ENCODE data around the gene TFE3. TPM values are rescaled to one million over a fixed set of nuclear protein-coding genes. Genes with fewer than 3 reads are reported as not detected.

The TFE3 gene
- total RNA-seq, 1 experiment from 2014 or later = 49.0 TPM

DNA sequence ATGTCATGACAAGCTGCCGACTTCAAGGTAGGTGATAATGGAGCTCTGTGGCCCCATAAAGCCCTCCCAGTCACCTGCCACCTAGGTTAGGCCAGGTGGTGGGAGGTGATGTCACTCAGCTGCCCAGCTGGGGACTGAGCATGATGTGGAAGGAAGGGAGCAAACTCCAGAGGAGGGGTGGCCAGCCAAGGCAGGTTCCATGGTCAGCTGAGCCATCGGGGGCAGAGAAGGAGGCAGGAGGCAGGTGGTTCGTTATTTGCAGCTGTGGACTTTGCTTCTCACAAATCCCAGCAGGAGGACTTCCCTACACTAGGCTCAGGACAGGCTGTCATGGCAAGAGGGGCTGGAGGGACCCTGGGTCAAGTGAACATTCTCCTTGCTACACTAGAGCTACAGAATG lies 17.8 kb upstream of the TFE3 start:
- DNase-seq (ENCODE audit: low read depth) = no peak

DNA sequence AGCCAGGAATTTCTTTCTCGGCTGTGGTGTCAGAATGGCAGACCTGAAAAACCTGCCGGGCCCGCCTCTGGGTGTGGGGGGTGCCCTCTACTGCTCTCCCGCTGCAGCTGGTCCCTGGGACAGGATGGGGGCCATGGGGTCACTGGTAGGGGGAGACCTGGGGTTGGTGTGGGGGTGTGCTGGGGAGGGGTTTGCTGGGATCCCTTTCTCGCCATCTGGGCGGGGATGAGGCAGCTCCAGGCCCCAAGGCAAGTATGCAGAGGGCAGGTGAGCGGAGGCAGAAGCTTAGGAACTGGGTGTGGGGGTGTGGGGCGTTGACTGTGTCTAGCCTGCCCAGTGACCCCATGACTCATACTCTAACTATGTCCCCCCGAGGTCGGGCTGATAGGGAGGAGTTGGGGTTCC lies 16.5 kb upstream of the TFE3 start:
- DNase-seq (ENCODE audit: low read depth) = no peak

DNA sequence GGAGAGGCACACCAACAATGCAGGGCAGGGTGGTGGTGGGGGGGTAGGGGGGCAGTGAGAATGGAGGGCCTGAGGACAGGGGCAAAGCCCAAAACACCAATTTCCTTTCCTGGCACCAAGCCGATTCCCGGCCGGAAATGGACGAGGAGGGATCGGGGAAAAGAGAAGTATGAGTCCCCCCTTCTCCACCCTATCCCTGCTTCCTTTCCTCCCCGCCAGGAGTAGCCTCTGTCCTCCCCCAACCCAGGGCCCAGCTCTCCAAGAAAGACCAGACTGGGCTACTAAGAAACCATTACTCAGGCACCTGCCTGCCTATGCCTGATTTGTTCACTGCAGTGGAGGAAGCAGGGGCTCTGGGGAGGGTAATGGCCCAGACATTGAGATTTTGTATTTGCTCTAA lies 16.0 kb upstream of the TFE3 start:
- DNase-seq (ENCODE audit: low read depth) = no peak

DNA sequence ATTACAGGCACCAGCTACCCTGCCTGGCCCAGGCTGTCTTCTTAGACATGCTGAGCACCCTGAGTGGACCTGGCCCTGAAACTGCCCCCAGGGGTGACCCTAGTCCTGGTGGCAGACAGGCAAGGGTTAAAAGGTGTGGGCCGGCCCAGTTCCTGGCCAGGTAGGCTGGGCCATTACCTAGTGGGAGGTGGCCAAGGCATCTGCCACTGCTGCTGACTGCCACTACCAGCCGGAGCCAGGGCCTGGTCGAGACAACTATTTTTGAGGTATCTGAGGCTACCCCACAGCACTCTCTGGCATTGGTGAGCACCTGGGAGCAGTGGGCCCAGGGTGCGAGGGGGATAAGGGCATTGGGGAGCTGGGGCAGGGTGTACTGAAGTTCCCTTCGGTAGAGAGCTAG lies 15.6 kb upstream of the TFE3 start, which contains the start of gene CCDC120:
CCDC120 (plus strand) TSS at position 206 of the 400 bp plus-strand sequence. CDS start 3,043 bp downstream, outside the sequence.
- no peak for DNase-seq (ENCODE audit: low read depth)

DNA sequence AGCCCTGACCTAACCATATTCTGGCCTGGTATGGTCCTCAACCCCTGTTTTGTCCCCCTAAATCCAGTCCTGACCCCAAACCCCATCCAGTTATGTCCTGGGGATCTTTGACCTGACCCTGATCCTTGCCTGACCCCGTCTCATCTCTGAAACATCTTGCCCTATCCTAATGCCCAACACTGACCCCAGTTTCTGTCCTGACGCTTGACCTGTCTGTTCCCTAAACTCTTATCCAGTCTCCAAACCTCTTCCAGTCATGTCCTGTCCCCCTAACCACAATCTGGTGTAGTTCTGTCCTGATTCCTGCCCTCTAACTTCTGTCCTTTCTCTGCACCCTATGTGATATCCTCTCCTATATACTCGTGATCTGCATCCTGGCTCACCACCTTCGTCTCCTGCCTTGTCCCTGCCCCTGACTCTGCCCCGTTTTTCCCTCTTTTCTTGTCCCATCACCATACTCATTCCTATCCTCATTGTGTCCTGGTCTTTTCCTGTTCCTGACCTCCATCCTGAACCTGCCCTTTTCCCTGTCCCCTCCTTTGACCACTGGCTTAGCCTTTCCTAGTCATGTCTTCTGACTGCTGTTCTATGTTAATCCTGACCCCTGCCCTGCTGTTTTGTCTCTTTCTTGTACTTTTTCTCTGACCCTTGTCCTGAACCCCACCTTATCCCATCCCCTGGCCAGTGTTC lies 11.1 kb upstream of the TFE3 start:
- no peak for DNase-seq (ENCODE audit: low read depth)

DNA sequence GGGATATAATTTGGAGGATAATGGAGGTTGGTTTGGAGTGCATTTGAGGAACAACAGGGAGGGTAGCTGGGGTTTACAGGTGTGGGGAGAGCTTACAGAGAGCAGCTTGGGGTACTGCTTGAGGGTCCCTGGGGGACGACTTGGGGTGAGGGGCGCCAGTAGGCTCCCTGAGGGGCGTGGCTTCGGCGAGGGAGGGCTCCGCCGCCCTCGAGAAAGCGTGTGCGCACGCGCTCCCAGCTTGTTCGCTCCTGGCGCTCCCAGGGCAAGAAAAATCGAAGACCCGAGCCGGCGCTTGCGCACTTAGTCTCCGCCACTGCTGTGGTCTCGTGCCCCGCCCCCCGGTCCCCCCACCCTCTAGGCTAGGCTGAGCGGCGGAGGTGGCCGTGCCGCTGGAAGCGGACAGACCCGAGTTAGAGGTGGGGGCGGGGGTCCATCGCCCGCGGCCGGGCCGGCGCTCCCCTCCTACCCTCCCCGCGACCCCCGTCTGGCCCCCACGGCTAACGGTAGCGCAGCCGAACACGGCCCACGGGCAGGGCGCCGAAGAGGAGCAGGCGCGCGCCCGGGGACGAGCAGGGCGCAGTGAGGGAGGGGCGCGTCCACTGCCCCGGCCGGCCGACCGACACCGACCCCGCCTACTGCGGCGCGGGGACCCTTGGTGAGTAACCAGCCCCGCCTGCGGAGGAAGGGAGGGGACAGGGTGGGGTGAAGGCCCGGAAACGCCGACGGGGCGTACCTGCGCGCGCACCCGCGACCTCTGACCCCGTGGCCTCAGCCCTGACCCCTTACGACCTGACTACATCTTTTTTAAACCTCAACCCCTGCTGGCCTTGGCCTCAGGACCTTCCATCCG lies 10.3 kb upstream of the TFE3 start:
- peak; percentile 59 for DNase-seq (ENCODE audit: low read depth)

DNA sequence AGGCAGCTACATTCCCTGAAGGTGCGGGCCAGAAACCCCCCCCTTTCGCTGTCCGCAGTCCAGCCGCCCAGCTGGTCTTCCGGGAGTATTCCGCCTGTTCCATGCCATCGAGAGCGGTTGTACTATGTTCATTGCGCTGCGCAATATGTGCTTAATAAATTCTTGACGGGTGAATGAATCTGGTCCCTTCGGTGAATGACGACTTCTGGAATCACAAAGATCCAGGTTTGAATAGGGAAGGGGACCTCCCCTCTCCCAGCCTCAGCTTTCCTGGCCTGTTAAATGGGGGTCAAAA lies 777 bp upstream of the TFE3 start:
- no peak for DNase-seq (ENCODE audit: low read depth)

DNA sequence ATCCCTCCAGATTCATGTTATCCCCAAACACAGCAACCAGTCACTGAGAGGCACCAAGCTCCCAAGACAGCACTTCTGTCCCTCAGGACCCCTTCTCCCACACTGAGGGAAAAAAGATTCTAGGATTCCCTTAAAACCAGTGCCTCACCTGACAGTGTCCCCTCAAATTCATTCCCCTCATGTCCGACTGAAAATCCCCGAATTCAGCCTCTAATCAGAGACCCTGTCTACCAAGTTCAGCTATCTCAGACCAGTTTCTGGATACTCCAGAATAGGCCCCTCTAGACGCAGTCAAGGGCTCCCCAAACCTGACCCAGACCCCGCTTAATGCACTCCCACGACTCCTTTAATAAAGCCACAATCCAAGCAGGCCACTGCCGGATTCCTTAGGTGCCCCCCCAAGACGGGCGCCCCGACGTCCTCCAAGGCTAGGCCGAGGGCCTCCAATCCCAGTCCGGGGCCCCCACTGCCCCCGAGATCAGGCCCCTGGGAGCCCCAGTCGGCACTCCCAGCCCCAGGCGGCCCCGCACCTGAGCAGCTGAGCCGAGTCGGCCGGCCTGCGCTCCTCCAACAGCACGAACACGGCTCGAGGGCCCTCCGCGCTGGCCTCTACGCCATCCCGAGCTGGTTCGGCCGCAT lies 457 bp downstream of the TFE3 start:
- DNase-seq (ENCODE audit: low read depth) = peak; percentile 12

DNA sequence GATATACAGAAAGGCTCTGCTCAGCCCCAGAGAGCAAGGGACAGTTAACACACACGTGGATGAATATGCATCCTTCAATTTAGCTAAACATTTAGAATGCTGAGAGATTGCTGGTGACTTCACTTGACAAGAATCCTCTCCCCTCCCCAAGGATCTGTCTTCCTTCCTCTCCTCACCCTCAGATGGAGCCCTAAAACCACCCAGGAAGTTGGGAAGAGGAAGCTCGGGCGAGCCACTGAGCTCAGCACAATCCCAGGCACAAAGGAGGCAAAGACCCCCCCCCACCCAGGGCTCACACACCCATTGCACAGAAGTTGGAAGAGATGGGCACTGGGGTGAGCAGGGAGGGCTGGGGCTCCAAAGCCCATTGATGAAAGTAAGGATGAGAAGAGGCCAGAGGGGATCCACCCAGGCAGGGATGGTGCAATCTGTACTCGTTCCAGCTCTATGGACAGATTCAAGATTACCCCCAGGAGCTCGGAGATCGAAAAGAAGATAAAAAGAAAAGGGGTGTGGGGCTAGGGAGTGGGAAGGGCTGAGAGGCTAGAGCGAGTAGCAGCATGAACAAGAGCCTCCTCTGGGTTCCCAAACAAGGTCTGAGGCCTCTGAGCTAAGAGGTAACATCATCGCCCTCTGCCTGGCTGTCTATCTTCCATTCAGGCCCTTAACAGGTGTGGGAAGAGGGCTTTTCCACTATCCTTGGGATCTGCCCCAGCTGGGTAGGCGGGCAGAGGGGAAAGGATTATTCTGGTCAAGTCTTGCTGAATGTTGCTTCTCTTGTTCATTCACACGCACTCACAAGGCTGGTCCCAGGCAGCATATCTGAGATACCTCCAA lies 1.2 kb downstream of the TFE3 start:
- DNase-seq (ENCODE audit: low read depth) = peak; percentile 75

DNA sequence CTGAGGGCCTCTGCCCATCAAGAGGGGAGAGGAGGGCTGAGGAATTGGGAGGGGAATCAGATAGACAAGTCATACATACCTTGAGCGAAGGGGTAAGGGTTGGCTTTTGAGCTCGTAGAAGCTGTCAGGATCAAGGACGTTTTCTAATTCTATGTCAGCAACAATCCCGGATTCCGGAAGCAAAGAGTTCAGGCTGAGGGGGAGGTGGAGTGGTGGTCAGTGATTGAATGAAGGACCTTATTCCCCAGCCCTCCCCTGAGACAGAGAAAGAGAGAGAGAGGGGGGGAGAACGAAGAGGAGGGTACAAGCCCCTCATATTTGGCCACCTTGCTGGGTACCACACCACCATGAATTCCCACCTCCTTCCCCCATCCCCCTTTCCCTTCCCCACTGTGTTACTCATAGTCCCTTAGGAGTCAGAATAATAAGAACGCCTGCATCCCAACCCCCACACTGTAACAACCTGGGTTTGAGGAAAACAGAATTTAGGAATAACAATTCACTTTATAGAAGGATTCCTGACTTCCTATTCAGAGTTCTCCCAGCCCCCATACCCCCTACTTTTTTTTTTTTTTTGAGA lies 2.7 kb downstream of the TFE3 start:
- DNase-seq (ENCODE audit: low read depth) = peak; percentile 34

DNA sequence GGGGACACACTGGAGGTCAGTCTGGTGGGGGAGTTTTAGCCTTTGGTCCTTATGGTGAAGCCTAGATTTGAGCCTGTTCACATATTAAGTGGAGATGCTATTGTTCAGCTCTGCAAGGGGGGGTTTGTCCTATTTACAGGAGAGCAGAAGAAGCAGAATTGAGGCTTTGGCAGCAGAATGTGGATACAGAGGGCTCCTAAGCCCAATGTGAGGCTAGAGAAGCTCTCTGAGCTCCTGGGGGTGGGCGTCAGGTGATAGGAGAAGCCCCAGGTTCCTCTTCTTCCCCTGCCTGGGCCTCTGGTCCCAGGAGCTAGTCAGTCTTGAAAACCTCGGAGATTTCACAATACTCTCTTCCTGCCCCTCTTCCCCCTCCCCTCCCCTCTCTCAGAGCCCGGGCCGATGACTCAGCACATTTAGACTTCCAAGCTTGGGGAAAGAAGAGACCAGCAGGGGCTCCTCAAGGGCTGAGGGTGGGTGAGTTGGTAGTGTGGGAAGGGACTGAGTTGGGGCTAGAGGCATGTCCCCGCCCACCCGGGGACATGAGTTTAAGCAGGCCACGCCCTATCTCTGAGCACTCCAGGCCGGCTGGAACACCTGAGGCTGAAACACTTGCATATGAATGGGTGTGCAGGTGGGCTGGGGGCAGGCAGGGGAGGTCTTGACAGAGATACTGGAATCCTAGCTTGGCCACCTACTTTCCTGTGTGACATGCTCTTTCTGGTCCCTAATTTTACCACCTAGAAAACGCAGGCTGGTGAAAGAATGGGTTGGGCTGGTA lies 3.4 kb downstream of the TFE3 start:
- peak; percentile 95 for DNase-seq (ENCODE audit: low read depth)

DNA sequence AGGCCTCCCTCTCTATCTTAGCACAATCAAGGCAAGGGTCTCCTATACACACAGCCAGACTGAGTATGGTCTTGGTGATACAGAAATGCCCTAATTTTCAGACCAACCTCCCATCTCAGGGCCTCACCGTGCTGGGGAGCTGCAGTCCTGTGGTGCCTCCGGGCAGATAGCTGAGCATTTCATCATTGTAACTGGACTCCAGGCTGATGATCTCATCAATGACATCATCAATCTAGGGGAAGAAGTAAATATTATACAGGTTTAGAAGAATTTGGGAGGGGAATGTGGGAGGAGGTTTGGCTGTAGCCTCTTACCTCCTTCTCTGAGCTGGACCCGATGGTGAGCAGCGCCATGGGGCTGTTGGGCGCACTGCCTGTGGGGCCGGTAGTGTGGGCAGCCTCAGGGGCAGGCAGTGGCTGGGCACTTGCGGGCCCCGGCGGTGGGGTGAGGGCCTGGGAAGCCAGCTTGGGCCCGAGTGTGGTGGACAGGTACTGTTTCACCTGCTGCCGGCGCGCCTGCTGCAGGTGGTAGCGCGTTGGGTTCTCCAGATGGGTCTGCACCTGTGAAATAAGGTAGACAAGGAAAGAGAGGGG lies 5.2 kb downstream of the TFE3 start:
- peak; percentile 48 for DNase-seq (ENCODE audit: low read depth)

DNA sequence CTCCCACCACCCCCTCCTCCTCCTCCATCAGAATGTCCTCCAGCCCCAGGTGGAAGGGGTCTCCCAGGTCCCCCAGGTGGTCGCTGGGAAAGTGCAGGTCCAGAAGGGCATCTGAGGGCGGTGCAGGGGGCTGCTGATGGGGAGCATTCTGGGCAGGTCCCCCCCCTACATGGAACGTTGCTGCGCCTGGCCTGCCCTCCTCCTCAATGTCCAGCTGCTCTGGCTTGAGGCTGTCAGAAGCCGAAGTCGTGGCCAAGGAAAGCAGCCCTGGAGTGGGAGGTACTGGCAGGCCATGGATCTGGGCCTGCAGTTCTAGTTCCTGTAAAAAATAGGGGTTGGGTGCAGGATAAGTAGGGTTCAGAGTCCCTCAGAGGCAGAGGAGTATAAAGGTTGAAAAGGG lies 12.9 kb downstream of the TFE3 start:
- DNase-seq (ENCODE audit: low read depth) = no peak

DNA sequence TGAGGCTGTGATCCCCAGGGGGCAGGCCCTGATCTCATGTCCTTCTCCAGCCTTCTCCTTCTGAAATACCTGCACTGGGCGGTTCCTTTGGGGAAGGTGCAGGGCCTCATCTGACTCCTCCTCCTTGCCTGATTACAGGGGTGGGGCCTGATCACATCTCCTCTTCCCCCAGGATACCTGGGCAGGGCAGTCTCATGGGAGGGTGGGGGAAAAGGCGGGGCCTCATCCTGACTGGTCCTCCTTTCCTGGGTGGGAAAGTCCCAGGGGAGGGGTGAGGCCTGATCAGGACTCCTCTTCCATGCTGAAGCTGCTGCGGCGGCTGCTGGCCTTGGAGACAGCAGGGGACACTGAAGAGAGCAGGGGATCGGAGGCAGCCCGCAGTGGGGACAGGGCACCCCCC lies 13.3 kb downstream of the TFE3 start:
- no peak for DNase-seq (ENCODE audit: low read depth)

DNA sequence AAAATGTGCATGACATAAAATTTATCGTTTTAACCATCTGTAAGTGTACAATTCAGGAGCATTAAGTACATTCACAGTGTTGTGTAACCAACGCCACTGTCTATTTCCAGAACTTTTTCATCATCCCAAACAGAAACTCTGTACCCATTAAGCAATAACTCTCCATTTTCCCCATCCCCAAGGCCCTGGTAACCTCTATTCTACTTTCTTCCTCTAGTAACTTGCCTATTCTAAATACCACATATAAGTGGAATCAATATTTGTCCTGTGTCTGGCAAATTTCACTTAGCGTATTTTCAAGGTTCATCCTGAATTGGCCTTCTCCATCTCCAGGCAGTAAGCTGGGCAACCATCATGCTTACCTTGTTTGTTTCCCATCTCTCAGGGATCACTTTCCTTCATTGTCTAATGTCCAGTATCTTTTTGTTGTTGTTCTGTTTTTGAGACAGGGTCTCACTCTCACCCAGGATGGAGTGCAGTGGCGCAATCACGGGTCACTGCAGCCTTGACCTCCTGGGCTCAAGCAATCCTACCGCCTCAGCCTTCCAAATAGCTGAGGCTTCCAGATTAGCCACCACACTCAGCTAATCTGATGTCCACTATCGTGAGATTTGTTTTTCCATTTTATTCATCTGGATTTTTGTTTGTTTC lies 23.4 kb downstream of the TFE3 start:
- DNase-seq (ENCODE audit: low read depth) = no peak

DNA sequence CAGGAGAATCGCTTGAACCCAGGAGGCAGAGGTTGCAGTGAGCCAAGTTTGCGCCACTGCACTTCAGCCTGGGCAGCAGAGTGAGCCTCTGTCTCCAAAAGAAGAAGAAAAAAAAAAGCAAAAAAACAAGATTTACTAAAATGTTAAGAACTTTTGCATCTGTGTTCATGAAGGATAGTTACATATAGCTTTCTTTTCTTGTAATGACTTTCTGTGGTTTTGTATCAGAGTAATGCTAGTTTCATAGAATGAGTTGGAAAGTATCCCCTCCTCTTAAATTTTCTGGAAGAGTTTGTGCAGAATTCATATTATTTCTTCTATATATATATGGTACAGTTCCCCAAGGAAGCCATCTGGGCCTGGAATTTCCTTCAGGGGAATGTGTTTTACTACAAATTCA lies 24.1 kb downstream of the TFE3 start:
- DNase-seq (ENCODE audit: low read depth) = no peak

DNA sequence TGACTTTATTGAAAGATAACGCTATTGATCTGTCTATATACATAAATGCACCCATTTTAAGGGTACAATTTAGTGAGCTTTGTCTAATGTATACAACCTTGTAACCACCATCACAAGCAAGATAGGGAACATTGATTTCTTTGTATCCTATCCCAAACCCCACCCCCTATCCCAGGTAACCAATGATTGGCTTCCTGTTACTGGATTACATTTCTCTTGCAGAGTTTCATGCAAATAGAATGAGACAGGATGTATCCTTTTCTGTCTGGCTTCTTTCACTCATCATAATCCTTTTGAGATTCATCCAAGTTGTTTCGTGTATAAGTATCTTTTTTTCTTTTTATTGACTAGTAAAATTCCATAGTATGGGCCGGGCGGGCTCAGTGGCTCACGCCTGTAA lies 39.5 kb downstream of the TFE3 start:
- no peak for DNase-seq (ENCODE audit: low read depth)

DNA sequence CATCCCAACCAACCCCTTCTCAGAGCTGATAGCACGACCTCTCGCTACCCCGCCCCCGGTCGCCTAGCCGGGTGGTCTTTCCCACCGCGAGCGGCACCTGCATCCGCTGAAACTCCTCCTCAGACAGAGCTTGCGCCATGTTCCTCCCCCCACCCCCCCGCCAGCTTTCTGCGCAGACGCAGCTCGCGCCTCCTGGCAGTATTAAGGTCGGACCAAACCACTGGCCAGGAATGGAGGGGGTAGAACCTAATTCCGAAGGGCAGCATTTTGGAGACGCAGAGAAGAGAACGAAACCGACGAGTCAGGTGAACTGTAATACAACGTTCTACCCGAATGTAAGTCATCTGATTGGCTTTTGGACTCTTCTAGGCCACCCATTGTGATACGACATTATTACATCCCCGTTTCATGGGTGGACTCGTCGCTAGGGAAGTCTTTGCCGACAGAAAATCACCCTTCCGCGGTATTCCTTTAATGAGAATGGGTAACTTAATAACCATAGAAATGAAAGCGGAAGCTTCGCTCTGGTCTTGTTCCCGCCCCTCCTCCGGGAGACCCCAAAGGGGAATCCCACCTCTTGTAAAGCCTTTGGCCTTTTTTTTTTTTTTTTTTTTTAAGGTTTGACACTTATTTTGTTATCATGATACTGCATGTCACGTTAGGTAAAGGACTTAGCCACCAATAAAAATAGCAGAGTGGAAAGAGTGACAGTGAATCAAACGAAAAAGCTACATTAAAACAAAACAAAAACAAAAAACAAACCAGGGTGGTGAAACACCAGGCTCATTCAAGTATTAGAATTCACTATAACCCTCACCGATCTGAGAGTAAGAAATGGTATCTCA lies 40.8 kb downstream of the TFE3 start, which contains the start of gene GRIPAP1:
GRIPAP1 (minus strand) TSS at position 174 of the 845 bp plus-strand sequence; CDS start at position 139, 35 bp downstream.
- DNase-seq (ENCODE audit: low read depth) = peak; percentile 90

All from RPMI7951 (cell line).